HEK293 (cell line): ENCODE measurements around the gene NT5DC3.

Experiments
- BCL11A ChIP-seq: fragments of 450-650 bp; formaldehyde crosslinking; IDR thresholded peaks from 2 replicates; pipeline ENCODE4 v1.5.1; 2016; ENCODE audit warnings: low read depth, missing biosample characterization, missing genetic modification characterization
- CTCF ChIP-seq: fragments of 450-650 bp; formaldehyde crosslinking; IDR thresholded peaks from 2 replicates; pipeline ENCODE4 v1.5.1; 2016; ENCODE audit warnings: missing biosample characterization, missing genetic modification characterization
- YY1 ChIP-seq: fragments of 450-650 bp; formaldehyde crosslinking; IDR thresholded peaks from 2 replicates; pipeline ENCODE4 v1.5.1; 2018; ENCODE audit warnings: missing biosample characterization, missing genetic modification characterization
- ZBTB26 ChIP-seq: fragments of 450-650 bp; formaldehyde crosslinking; optimal IDR thresholded peaks from 2 replicates; pipeline ENCODE3; 2016; ENCODE audit warnings: missing biosample characterization, mild to moderate bottlenecking, missing genetic modification characterization
- ZNF174 ChIP-seq: fragments of 450-650 bp; formaldehyde crosslinking; IDR thresholded peaks from 2 replicates; pipeline ENCODE4 v1.5.0; 2017; ENCODE audit warnings: missing biosample characterization, mild to moderate bottlenecking, missing genetic modification characterization
- ZNF341 ChIP-seq: fragments of 450-650 bp; formaldehyde crosslinking; IDR thresholded peaks from 2 replicates; pipeline ENCODE4; 2016; ENCODE audit warnings: low read depth, missing biosample characterization, missing genetic modification characterization
- ZNF501 ChIP-seq: fragments of 450-650 bp; formaldehyde crosslinking; IDR thresholded peaks from 2 replicates; pipeline ENCODE4 v1.5.1; 2016; ENCODE audit warnings: missing biosample characterization, missing genetic modification characterization
- ZNF513 ChIP-seq: fragments of 450-650 bp; IDR thresholded peaks from 2 replicates; pipeline ENCODE4 v1.5.1; 2018; ENCODE audit warnings: missing biosample characterization, missing genetic modification characterization
- ZNF610 ChIP-seq: fragments of 450-650 bp; formaldehyde crosslinking; IDR thresholded peaks from 2 replicates; pipeline ENCODE4 v1.5.1; 2016; ENCODE audit warnings: missing biosample characterization, missing genetic modification characterization, borderline replicate concordance
- ZNF768 ChIP-seq: fragments of 450-650 bp; formaldehyde crosslinking; IDR thresholded peaks from 2 replicates; pipeline ENCODE4 v1.5.1; 2018; ENCODE audit warnings: missing biosample characterization, mild to moderate bottlenecking, missing genetic modification characterization
- ZNF776 ChIP-seq: fragments of 450-650 bp; formaldehyde crosslinking; IDR thresholded peaks from 2 replicates; pipeline ENCODE4 v1.5.0; 2017; ENCODE audit warnings: missing biosample characterization, missing genetic modification characterization, borderline replicate concordance
- ZSCAN18 ChIP-seq: fragments of 450-650 bp; formaldehyde crosslinking; IDR thresholded peaks from 2 replicates; pipeline ENCODE4 v1.5.1; 2016; ENCODE audit warnings: missing biosample characterization, missing genetic modification characterization
- TF ChIP-seq, protein P1 (sequence below): fragments of 450-650 bp; formaldehyde crosslinking; IDR thresholded peaks from 2 replicates; pipeline ENCODE4 v1.5.1; 2016; ENCODE audit warnings: missing biosample characterization, missing genetic modification characterization
- TF ChIP-seq, protein P2 (sequence below): sonication (generic); formaldehyde crosslinking; IDR thresholded peaks from 2 replicates; pipeline ENCODE4 v1.8.1; 2022; ENCODE audit warnings: mild to moderate bottlenecking, moderate library complexity, missing genetic modification reagents

GRCh38 chr12:103848143-103848542, 7.1 kb upstream of the NT5DC3 start:
- TF ChIP-seq YY1 (tag by site-specific recombination), result no peak
- TF ChIP-seq, protein P1, sequence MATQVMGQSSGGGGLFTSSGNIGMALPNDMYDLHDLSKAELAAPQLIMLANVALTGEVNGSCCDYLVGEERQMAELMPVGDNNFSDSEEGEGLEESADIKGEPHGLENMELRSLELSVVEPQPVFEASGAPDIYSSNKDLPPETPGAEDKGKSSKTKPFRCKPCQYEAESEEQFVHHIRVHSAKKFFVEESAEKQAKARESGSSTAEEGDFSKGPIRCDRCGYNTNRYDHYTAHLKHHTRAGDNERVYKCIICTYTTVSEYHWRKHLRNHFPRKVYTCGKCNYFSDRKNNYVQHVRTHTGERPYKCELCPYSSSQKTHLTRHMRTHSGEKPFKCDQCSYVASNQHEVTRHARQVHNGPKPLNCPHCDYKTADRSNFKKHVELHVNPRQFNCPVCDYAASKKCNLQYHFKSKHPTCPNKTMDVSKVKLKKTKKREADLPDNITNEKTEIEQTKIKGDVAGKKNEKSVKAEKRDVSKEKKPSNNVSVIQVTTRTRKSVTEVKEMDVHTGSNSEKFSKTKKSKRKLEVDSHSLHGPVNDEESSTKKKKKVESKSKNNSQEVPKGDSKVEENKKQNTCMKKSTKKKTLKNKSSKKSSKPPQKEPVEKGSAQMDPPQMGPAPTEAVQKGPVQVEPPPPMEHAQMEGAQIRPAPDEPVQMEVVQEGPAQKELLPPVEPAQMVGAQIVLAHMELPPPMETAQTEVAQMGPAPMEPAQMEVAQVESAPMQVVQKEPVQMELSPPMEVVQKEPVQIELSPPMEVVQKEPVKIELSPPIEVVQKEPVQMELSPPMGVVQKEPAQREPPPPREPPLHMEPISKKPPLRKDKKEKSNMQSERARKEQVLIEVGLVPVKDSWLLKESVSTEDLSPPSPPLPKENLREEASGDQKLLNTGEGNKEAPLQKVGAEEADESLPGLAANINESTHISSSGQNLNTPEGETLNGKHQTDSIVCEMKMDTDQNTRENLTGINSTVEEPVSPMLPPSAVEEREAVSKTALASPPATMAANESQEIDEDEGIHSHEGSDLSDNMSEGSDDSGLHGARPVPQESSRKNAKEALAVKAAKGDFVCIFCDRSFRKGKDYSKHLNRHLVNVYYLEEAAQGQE (tag by site-specific recombination), result no peak
- no peak for TF ChIP-seq CTCF (tag by site-specific recombination)
- TF ChIP-seq ZNF610 (tag by site-specific recombination), result no peak
- no peak for TF ChIP-seq ZNF768 (tag by site-specific recombination)
- TF ChIP-seq ZSCAN18, result no peak
- TF ChIP-seq BCL11A (tag by site-specific recombination), result no peak
- no peak for TF ChIP-seq ZNF776 (tag by site-specific recombination)
- TF ChIP-seq ZNF513 (tag by site-specific recombination), result no peak
- no peak for TF ChIP-seq ZNF501
- no peak for TF ChIP-seq ZNF341 (tag by site-specific recombination)
- TF ChIP-seq, protein P2, sequence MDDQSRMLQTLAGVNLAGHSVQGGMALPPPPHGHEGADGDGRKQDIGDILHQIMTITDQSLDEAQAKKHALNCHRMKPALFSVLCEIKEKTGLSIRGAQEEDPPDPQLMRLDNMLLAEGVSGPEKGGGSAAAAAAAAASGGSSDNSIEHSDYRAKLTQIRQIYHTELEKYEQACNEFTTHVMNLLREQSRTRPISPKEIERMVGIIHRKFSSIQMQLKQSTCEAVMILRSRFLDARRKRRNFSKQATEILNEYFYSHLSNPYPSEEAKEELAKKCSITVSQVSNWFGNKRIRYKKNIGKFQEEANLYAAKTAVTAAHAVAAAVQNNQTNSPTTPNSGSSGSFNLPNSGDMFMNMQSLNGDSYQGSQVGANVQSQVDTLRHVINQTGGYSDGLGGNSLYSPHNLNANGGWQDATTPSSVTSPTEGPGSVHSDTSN, result no peak
- no peak for TF ChIP-seq ZNF174 (tag by site-specific recombination)
- no peak for TF ChIP-seq ZBTB26 (tag by site-specific recombination)
